ENCODE measurements around the gene BPIFB6. TPM values are rescaled to one million over a fixed set of nuclear protein-coding genes. Genes with fewer than 3 reads are reported as not detected.

The BPIFB6 gene
- total and polyA plus RNA-seq, 2 donors (not counting 3 experiments of a cell fraction or from before 2014, with no cell fraction given), result not detected

GRCh38 chr20:33026072-33026778 is 5.2 kb upstream of the BPIFB6 start:
- intact Hi-C loops (cut with micrococcal nuclease) (no loop called here), dilution Hi-C loops (cut with MboI; ENCODE audit: extremely low pct_ligation_motif_present, low sequenced_read_pairs) (no loop called here)
- no peak overlapping the region for H3K4me3 ChIP-seq (replicated peaks in 1 of 3; ENCODE audit: insufficient read depth in 1 of 3, low read depth in 1 of 3, low read length in 3 of 3)
- H3K9me1 ChIP-seq (replicated peaks; ENCODE audit: control insufficient read depth, extremely low read depth, insufficient read depth, low read length), result no peaks in the 10 kb centered on the region
- H3K79me2 ChIP-seq (ENCODE audit: control insufficient read depth, insufficient read depth, low read length), result no peaks in the 10 kb centered on the region
- H3K27me3 ChIP-seq (ENCODE audit: control insufficient read depth in 2 of 2, insufficient read depth in 2 of 2, low read length in 2 of 2), result no peaks in the 10 kb centered on the region
- H3K9me3 ChIP-seq (replicated peaks; ENCODE audit: control insufficient read depth, insufficient read depth, low read length), result no peaks in the 10 kb centered on the region
- FAIRE-seq (no peak), DNase-seq (ENCODE audit: low read depth, low spot score) (no peak)
- H3K4me2 ChIP-seq (ENCODE audit: insufficient read depth, low read length), result no peak overlapping the region
- H2AFZ ChIP-seq (ENCODE audit: low read depth, low read length), result no peak overlapping the region
- TF ChIP-seq, protein P1, sequence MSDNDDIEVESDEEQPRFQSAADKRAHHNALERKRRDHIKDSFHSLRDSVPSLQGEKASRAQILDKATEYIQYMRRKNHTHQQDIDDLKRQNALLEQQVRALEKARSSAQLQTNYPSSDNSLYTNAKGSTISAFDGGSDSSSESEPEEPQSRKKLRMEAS (IDR thresholded peaks at IDR 0.05; ENCODE audit: insufficient read depth, insufficient read length), result no peak
- TF ChIP-seq EZH2 (IDR thresholded peaks at IDR 0.05; ENCODE audit: borderline replicate concordance, low read depth, low read length, severe bottlenecking) (no peak), POLR2A (IDR thresholded peaks at IDR 0.05; ENCODE audit: low read depth, low read length) (no peak), MYC (IDR thresholded peaks at IDR 0.05; ENCODE audit: low read depth, low read length) (no peak), CTCF (IDR thresholded peaks at IDR 0.05; ENCODE audit: extremely low read depth in 1 of 2, insufficient read depth in 1 of 2, low read depth in 1 of 2, low read length in 2 of 2) (no peak), FOS (IDR thresholded peaks at IDR 0.05; ENCODE audit: borderline replicate concordance, insufficient read depth, low read length) (no peak), GATA2 (IDR thresholded peaks at IDR 0.05; ENCODE audit: insufficient read depth, insufficient read length, low read depth, low read length) (no peak), POLR2AphosphoS5 (IDR thresholded peaks at IDR 0.05; ENCODE audit: insufficient read depth, low read depth, low read length) (no peak), JUN (IDR thresholded peaks at IDR 0.05; ENCODE audit: borderline replicate concordance, insufficient read depth, insufficient read length, low read depth) (no peak)
- POLR2A ChIA-PET, result no interaction called here
- H4K20me1 ChIP-seq (replicated peaks; ENCODE audit: control insufficient read depth, extremely low read depth, insufficient read depth, low read length), result no peaks in the 10 kb centered on the region
- H3K36me3 ChIP-seq (ENCODE audit: control insufficient read depth in 2 of 2, extremely low read depth in 1 of 2, insufficient read depth in 2 of 2, low read length in 2 of 2), result no peaks in the 10 kb centered on the region
- CTCF ChIA-PET, result no interaction called here
- no peaks in the 10 kb centered on the region for H3K4me1 ChIP-seq (ENCODE audit: control insufficient read depth, extremely low read depth, insufficient read depth, low read length)
- no TSS peak for BruUV-seq (replicated peaks)
- no peak overlapping the region for H3K9ac ChIP-seq (replicated peaks; ENCODE audit: extremely low read depth, insufficient read depth, low read length)
- no peak overlapping the region for H3K27ac ChIP-seq (ENCODE audit: insufficient read depth, low read depth, low read length)

Data from endothelial cell of umbilical vein (primary cell).